ENCODE results near the gene FOLR1.
"Not testable (repeated sequence)": the region's sequence is repeated elsewhere in the genome, so short reads cannot be mapped to it uniquely, and the experiment has no call there.

FOLR1 gene

DNA sequence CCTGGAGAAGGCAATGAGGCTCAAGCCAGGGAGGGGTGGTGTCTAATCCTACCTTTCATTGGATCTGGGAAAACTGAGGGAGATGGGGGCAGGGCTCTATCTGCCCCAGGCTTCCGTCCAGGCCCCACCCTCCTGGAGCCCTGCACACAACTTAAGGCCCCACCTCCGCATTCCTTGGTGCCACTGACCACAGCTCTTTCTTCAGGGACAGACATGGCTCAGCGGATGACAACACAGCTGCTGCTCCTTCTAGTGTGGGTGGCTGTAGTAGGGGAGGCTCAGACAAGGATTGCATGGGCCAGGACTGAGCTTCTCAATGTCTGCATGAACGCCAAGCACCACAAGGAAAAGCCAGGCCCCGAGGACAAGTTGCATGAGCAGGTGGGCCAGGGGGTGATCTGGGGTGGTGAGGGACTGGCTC, at the start of gene FOLR1:
Gene FOLR1 (plus strand): TSS at position 180 of the 421 bp plus-strand sequence. CDS start 34 bp downstream, at position 214.
- DNase-seq (ENCODE audit: low read depth, low spot score), result no peak

DNA sequence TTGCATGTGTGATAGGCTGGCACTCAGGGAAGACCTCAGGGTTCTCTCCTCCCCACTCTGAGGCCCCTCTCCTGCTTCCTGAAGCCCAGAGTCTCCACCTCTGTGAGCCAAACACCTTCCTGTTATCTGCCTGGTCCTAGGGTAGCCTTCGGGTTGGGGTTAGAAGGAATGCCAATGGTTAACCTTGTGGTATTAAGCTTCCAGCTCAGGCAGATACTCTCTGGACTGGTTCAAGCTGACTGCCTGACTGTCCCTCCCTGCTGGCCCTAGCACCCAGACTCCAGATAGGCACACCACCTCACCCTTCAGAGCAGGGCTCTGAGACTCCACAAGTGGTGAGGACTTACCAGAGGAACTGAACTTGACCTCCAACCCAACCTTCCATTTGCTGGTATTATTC, 49.4 kb upstream of the FOLR1 start:
- DNase-seq (ENCODE audit: low read depth, low spot score), result not testable (repeated sequence)

DNA sequence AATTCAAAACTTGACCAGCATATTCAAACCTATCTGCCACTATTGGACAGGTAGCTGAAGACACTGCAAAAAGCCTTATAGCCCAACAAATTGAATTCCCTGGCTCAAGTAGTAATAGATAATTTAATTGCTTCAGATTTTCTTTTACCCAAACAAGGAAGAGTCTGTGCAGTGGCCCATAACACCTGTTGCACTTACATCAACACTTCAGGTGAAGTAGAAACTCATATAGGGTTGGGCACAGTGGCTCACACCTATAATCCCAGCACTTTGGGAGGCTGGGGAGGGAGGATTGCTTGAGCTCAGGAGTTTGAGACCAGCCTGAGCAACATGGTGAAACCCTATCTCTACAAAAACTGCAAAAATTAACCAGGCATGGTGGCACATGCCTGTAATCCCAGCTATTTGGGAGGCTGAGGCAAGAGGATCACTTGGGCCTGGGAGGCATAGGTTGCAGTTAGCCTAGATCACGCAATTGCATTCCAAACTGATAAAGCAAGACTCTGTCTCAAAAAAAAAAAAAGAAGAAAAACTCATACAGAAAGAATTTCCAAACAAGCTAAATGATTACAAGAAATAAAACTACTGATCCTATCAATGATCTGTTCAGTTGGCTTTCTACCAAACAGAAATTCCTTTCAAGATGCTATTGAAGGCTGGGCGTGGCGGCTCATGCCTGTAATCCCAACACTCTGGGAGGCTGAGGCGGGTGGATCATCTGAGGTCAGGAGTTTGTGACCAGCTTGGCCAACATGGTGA, 47.0 kb upstream of the FOLR1 start:
- no peak for DNase-seq (ENCODE audit: low read depth, low spot score)

DNA sequence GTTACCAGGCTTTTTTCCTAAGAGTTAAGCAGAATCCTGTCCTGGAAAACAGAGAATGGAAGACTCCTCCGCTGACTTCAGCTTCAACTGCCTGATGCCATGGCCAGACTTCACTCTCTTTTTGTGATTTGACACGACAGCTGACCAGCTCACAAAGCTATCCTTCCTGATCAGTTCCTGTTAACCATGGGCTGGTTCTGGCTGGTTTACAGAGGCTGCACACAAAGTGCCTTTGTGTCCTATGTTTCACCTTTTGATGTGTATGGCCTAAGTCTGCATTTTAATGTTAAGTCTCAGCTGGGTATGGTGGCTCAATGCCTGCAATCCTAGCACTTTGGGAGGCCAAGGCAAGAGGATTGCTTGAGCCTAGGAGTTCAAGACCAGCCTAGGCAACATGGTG, 45.3 kb upstream of the FOLR1 start:
- no peak for DNase-seq (ENCODE audit: low read depth, low spot score)

DNA sequence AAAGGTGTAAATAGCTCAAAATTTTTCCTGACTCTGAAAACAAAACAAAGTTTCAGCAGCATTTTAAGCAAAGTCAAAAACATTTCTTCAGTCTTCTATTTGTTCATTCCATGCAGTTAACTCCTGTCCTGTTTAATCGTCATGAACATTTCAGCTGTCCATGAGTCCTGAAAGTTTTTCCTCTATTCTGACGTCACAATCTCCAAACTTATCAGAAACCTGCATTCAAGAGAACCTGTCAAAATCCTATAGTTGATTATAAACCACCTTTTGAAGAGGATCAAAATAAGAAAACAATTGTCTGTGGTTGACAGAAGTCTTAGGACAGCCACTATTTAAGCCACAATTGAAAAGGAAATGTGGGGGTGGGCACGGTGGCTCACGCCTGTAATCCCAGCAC, 41.1 kb upstream of the FOLR1 start:
- no peak for DNase-seq (ENCODE audit: low read depth, low spot score)

DNA sequence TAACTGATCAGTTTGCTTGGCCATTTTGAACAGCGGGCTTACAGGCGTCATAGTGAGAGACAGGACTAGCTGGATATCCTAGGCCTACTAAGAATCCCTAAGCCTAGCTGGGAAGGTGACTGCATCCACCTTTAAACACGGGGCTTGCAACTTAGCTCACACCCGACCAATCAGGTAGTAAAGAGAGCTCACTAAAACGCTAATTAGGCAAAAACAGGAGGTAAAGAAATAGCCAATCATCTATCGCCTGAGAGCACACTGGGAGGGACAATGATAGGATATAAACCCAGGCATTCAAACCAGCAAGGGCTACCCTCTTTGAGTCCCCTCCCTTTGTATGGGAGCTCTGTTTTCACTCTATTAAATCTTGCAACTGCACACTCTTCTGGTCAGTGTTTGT, 38.1 kb upstream of the FOLR1 start:
- DNase-seq (ENCODE audit: low read depth, low spot score), result not testable (repeated sequence)

DNA sequence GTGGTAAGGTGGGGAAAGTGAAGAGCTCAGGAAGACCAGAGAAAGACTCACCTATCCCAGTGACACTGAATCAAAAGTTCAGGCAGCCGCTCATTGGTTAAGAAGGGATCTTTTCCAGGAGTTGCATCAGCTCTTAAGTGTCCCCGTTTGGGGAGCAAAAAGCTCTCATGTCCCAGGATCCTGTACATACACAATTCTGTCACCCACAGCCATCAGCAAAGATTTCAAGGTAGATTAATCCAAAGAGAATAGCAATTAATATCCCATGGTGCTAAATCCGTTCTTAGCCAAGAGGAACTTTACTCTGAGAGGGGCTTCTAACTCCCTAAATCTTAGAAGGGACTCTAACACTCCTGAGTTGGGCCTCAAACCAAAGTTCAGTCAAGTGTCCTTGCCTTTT, 37.1 kb upstream of the FOLR1 start:
- no peak for DNase-seq (ENCODE audit: low read depth, low spot score)

DNA sequence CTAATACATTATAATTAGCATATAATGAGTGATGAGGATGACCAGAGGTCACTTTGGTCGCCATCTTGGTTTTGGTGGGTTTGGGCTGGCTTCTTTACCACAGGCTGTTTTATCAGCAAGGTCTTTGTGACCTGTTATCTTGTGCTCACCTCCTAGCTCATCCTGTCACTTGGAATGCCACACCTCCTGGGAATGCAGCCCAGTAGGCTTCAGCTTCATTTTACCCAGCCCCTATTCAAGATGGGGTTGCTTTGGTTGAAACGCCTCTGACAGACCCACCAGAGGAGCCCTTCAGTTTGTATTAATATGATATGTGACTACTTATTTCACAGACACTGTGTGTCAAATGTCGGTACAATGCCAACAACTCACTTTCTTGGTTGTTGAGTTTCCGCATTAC, 36.2 kb upstream of the FOLR1 start:
- no peak for DNase-seq (ENCODE audit: low read depth, low spot score)

DNA sequence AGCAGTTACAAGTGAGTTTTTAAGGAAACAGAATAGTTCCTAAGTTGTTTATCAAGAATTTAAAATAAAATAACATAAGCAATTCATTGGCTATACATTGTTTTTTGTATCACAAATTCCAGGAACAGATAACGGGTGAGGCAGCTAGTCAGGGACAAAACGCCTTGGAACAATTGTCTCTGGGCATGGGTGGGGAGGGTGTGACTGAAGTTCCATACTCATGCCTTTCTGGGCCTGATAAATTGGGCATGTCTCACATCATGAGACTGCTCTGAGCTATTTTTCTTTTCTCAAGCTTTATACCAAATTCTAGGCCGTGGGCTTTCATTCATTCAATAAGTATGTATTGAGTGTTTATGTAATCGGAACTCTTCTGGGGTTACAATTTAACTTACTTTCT, 34.8 kb upstream of the FOLR1 start:
- DNase-seq (ENCODE audit: low read depth, low spot score), result no peak

DNA sequence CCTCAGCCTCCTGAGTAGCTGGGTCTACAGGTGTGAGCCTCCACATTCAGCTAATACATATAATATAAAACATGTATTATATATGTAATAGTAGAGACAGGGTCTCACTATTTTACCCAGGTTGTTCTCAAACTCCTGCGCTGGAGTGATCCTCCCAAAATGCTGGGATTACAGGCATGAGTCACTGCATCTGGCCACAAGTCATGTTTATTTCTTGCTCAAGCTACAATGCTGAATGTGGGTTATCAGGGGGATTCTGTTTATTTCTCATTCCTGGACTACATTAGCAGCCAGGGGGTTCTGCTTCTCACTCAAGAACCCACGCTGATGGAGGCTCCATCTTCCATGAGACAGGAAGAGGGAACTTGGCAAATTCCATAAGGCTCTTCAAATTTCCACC, 31.6 kb upstream of the FOLR1 start:
- DNase-seq (ENCODE audit: low read depth, low spot score), result no peak

DNA sequence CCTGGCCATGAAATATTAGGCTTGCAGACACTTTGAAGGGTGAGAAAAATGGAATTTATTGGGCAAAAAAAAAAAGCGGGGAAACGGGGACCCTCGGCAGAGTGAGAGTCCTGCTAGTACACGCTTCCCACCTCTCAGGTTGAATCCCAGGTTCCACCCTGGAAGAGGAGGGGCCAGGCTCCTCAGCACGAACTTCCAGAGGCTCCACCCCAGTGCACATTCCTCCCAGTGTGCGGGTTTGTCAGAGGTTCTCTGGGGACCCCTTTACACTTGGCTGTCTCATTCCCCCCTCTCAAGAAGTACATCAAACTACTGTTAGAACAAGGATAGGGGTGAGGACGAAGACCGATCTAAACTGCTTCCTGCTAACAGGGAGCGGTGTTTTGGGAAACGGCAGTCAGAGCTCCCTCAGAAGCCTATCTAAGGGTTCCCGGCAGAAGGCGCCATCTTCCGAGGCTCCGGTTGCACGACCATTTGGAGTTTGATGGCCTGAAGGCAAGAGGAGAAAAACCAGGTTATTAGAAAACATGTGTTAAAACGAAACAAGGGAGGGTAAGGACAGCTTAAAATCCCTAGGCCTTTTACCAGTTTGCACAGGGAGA, 28.9 kb upstream of the FOLR1 start:
- no peak for DNase-seq (ENCODE audit: low read depth, low spot score)

DNA sequence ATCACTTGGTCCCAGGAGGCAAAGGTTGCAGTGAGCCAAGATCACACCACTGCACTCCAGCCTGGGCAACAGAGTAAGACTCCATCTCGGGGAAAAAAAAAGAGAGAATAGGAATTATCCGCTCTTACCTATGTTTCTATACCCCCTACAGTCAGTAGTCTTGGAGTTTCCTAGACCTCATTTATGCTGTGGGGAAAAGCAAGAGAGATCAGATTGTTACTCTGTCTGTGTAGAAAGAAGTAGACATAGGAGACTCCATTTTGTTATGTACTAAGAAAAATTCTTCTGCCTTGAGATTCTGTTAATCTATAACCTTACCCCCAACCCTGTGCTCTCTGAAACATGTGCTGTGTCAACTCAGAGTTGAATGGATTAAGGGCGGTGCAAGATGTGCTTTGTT, 27.8 kb upstream of the FOLR1 start:
- not testable (repeated sequence) for DNase-seq (ENCODE audit: low read depth, low spot score)

DNA sequence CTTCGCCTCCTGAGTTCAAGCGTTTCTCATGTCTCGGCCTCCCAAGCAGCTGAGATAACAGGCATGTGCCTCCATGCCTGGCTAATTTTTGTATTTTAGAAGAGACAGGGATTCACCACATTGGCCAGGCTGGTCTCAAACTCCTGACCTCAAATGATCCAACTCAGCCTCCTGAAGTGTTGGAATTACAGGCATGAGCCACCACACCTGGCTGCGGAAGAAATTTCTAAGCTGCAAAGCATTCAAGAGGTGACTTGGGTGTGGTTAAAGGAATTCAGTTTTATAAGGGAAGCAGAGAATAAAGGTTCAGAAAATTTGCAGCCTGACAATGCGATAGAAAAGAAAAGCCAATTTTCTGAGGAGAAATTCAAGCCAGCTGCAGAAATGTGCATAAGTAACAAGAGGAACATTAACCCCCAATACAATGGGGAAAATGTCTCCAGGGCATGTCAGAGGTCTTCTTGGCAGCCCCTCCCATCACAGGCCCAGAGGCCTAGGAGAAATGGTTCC, 22.8 kb upstream of the FOLR1 start:
- not testable (repeated sequence) for DNase-seq (ENCODE audit: low read depth, low spot score)

DNA sequence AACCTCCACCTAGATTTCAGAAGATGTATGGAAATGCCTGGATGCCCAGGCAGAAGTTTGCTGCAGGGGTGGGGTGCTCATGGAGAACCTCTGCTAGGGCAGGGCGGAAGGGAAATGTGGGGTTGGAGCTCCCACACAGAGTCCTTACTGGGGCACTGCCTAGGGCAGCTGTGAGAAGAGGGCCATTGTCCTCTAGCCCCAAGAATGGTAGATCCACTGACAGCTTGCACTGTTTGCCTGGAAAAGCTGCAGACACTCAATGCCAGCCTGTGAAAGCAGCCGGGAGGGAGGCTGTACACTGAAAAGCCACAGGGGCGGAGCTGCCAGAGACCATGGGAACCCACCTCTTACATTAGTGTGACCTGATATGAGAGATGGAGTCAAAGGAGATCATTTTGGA, 22.2 kb upstream of the FOLR1 start:
- not testable (repeated sequence) for DNase-seq (ENCODE audit: low read depth, low spot score)

DNA sequence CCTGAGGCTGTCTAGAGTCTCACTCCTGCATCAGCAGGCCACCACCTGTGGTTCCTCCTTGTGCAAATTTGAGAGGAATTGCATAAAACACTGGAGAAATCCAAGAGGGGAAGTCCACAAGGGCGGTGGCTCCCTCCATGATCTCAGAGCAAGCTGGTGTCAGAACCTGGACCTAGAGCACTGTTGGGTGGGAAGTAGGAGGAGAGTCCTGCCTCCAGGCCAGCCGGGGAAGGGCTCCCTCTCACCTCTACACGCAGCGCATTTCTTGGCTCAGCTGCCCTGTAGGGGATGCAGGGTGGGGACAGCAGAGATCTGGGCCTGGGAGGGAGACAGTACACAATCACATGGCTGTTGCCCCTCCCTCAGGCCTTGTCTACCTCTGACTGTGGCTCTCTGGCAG, 19.9 kb upstream of the FOLR1 start:
- not testable (repeated sequence) for DNase-seq (ENCODE audit: low read depth, low spot score)

DNA sequence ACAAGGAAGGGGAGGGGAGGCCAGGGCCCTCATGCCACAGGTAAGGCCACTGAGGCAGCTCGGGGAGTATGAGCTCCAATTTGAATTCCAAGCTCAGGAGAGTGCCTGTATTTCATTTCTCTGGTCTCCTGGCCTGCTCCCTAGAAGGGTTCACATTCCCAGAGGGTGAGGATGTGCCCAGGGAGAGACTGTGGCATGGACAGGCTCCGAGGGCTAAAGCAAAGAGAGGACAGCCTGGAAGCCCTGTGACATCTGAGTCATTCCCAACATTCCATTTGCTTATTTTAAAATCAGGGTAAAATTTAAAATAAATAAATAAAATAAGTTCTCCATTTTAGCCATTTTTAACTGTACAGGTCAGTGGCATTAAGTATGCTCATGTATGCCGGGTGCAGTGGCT, 18.6 kb upstream of the FOLR1 start:
- no peak for DNase-seq (ENCODE audit: low read depth, low spot score)

DNA sequence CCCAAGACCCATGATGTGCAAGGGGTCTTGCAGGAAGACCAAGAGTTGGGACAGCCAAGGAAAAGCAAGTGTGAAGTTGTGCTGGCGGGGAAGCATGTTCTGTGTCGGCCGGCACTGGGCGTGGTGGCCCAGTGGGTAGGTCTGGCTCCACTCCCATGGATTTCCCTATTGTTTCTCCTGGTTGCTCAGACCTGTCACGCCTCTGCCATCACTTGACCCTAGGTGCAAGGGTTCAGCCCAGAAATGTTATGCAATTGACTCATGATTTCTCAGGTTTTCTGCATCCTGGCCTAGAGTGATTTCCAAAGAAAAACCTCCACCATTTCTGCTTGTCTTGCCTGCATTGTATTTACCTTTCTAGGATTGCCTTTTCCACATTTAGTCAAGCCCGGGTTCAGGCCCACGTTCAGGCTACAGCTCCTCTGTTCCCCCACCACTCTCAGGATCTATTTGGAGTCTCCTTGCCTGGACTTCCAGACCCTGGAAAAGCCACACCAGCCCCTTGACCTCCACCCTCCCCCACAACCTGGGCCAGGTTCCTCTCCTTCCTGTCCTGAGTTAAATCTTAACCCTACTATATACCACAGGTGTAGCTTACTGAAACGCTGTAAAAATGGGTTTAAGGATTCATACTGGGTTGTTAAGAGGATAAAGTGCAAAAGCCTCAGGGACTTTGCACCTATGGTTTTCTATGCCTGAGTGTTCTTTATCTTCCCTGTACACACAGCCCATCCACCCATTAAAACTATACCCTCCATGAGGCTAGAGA, 17.5 kb upstream of the FOLR1 start:
- DNase-seq (ENCODE audit: low read depth, low spot score), result no peak

DNA sequence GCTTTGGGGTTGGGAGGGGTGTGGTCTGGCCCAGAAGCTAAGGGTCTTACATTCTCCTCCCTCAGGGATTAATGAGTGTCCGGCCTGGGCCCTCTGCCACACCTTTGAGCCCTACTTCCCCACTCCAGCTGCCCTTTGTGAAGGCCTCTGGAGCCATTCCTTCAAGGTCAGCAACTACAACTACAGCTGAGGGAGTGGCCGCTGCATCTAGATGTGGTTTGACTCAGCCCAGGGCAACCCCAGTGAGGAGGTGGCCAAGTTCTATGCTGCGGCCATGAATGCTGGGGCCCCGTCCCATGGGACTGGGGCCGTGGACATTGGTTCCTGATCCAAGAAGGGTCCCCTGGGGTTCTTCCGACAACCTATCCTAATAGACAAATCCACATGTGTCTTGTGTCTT, 14.3 kb upstream of the FOLR1 start:
- no peak for DNase-seq (ENCODE audit: low read depth, low spot score)

DNA sequence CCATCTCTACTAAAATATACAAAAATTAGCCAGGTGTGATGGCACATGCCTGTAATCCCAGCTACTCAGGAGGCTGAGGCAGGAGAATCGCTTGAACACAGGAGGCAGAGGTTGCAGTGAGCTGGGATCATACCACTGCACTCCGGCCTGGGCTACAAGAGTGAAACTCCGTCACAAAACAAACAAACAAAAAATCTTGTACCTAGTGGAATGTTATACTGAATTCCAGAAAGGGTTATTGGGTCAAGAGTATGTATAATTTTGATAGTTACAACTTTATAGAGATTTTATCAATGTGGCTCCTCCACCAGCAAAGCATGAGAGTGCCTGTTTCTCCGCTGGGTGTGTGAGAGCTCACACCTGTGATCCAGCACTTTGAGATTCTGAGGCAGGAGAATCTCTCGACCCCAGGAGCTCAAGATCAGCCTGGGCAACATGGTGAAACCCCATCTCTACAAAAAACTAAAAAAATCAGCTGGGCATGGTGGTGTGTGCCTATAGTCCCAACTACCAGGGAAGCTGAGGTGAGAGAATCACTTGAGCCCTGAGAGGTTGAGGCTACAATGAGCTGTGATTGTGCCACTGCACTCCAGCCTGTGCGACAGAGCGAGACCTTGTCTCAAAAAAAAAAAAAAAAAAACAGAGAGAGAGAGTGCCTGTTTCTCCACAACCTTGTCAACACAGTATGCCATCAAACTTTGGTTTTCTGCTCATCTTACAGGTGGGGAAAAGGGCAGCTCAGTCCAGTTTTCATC, 12.7 kb upstream of the FOLR1 start:
- no peak for DNase-seq (ENCODE audit: low read depth, low spot score)

DNA sequence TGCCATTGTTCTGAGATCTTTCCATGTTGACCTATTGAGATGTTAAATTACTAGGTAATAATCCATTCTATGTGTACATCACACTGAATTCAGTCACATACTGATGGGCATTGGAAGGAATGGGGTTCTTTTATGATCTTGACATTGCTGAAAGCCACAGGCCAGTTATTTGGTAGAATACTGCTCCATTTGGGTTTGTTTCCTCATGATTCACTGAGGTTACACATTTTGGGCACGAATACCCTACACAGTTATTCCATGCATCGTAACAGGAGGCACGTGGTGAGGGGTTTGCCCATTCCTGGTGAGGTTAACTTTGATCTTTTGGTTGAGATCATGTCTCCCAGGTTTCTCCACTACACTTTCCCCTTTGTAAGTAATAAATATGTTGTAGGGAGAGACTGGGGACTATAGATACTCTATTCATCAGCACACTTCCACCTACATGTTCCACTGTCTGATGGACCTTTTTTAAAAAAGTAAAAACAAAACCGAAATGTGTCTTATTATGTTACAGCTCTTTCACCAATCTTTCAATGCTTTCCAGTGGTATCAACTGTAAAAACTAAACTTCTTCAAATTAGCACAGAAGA, 12.0 kb upstream of the FOLR1 start:
- DNase-seq (ENCODE audit: low read depth, low spot score), result no peak

DNA sequence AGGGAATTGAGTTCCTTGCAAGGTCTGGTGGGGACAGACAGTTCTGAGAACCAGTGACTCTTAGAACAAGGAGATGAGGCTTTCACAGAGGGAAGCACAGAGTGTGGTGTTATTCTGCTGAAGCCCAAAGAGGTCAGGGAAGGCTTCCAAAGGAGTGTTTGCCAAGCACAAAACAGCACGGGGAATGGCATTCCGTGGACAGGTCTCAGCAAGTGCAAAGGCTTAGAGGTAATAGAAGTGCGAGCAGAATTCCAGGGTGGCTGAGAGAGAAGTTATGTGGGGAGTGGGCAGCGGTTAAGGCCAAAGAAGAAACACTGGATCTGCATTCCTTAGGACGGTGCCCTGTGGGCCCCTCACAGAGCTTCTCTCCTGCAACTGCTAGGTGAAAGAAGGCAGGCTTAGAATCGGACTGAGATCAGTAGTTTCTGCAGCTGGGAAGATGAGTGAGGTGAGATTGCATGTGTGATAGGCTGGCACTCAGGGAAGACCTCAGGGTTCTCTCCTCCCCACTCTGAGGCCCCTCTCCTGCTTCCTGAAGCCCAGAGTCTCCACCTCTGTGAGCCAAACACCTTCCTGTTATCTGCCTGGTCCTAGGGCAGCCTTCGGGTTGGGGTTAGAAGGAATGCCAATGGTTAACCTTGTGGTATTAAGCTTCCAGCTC, 10.9 kb upstream of the FOLR1 start:
- DNase-seq (ENCODE audit: low read depth, low spot score), result not testable (repeated sequence)
